HUES48 (cell line): ENCODE results near the gene RFX6.

Source experiments
- H3K27ac ChIP-seq: one replicate; pipeline ENCODE4 v1.7.0; 2013; ENCODE audit warnings: low read depth, low read length, inconsistent platforms
- H3K27me3 ChIP-seq: 2 replicates; pipeline ENCODE4 v1.6.1; 2013; ENCODE audit warnings: mild to moderate bottlenecking, low read length; ENCODE audit not compliant: control insufficient read depth, insufficient read depth
- H3K36me3 ChIP-seq: 2 replicates; pipeline ENCODE4 v1.6.1; 2013; ENCODE audit warnings: low read length; ENCODE audit not compliant: control insufficient read depth, insufficient read depth
- H3K4me1 ChIP-seq: 2 replicates; pipeline ENCODE4 v1.6.1; 2013; ENCODE audit warnings: mild to moderate bottlenecking, low read length; ENCODE audit not compliant: control insufficient read depth, insufficient read depth
- H3K4me3 ChIP-seq: 2 replicates; pipeline ENCODE4 v1.5.1; 2013; ENCODE audit warnings: mild to moderate bottlenecking, low read depth, low read length
- H3K9ac ChIP-seq: 2 replicates; pipeline ENCODE4 v1.6.1; 2013; ENCODE audit warnings: mild to moderate bottlenecking, low read depth, low read length, moderate library complexity
- H3K9me3 ChIP-seq: 2 replicates; pipeline ENCODE4 v1.6.1; 2013; ENCODE audit warnings: low read length; ENCODE audit not compliant: control insufficient read depth, insufficient read depth

RFX6 gene

GRCh38 chr6:116859264-116859663, 17.8 kb upstream of the RFX6 start:
- Histone ChIP-seq H3K4me3 (no peak overlapping the region; the same call in 1 of the 2 replicates), H3K27me3 (no peaks in the 10 kb centered on the region), H3K36me3 (no peaks in the 10 kb centered on the region), H3K4me1 (no peaks in the 10 kb centered on the region), H3K9ac (no peak overlapping the region), H3K27ac (no peak overlapping the region), H3K9me3 (peaks cover 21% of the 10 kb centered on the region)

DNA sequence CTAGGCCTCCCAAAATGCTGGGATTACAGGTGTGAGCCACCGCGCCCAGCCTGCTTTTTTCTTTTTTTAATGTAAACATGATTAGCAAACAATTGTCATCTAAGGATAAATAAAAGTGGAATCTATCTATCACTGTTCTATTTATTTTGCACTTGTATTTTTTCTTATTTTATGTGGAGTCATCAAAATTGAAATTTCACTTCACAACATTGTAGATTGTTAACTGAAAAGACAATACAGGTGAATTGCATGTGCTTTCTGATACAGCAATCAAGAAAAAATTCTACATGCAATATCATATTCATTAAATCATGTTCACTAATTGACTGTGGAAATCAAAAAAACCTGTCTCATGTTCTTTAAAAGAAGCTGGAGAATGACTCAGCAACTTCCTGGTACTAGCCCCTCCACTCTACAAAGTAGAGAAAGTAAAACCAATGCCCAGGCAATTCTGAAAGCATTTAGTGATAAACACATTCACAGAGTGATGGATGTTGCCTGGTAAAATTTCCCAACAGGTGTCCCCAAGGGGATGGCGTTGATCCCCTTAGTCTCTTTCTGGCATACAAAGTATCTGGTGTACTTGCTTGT, 10.7 kb upstream of the RFX6 start:
- H3K4me1 ChIP-seq = peaks cover 10% of the 10 kb centered on the region
- H3K27ac ChIP-seq = no peak overlapping the region
- no peaks in the 10 kb centered on the region for H3K36me3 ChIP-seq
- H3K27me3 ChIP-seq = no peaks in the 10 kb centered on the region
- H3K4me3 ChIP-seq = no peak overlapping the region
- H3K9me3 ChIP-seq = no peaks in the 10 kb centered on the region
- no peak overlapping the region for H3K9ac ChIP-seq

DNA sequence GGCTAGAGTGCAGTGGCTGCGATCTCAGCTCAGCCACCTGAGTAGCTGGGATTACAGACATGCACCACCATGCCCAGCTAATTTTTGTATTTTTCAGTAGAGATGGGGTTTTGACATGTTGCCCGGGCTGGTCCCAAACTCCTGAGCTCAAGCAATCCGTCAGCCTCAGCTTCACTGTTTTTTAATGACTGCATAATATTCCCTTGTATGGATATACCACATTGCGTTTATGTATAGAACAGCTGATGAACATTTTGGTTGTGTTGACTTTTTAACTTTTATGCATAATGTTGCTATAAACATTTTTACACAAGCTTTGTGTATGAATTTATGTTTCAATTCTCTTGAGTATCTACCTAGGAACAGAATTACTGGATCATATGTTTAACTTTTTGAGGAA, 4.3 kb upstream of the RFX6 start:
- 0 out of 2 replicates have a peak, but pooled peaks cover 2% of the 10 kb centered on the region for H3K4me1 ChIP-seq
- no peak overlapping the region for H3K27ac ChIP-seq
- H3K9me3 ChIP-seq = no peaks in the 10 kb centered on the region
- H3K36me3 ChIP-seq = no peaks in the 10 kb centered on the region
- H3K9ac ChIP-seq = no peak overlapping the region
- H3K27me3 ChIP-seq = peaks cover 43% of the 10 kb centered on the region
- no peak overlapping the region for H3K4me3 ChIP-seq

- Histone ChIP-seq H3K36me3 (no peaks in the 10 kb centered on the region), H3K27ac (no peak overlapping the region), H3K9ac (no peak overlapping the region), H3K27me3 (peaks cover 62% of the 10 kb centered on the region), H3K4me1 (0 out of 2 replicates have a peak, but pooled peaks cover 2% of the 10 kb centered on the region), H3K9me3 (no peaks in the 10 kb centered on the region), H3K4me3 (peak overlapping the region; percentile 68)
These were observed 935 bp upstream of the RFX6 start for GRCh38 chr6:116876107-116876506.

DNA sequence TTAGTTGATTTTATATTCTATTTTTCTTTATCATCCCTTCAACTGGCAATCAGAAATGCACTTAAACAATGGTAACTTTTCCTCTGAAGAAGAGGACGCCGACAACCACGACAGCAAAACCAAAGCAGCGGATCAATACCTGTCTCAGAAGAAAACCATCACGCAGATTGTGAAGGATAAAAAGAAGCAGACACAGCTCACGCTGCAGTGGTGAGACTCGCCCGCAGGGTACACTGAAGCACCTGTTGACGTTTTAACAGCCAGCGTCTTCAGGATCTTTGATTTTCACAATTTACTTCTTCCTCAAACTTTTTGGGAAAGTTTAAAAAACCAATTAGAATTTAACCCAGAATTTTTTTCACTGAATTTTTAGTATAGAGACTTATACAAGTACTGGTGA, 701 bp downstream of the RFX6 start:
- Histone ChIP-seq H3K4me1 (0 out of 2 replicates have a peak, but pooled peaks cover 2% of the 10 kb centered on the region), H3K4me3 (peak overlapping the region; percentile 68), H3K9ac (no peak overlapping the region), H3K27ac (no peak overlapping the region), H3K36me3 (no peaks in the 10 kb centered on the region), H3K27me3 (peaks cover 62% of the 10 kb centered on the region), H3K9me3 (no peaks in the 10 kb centered on the region)

DNA sequence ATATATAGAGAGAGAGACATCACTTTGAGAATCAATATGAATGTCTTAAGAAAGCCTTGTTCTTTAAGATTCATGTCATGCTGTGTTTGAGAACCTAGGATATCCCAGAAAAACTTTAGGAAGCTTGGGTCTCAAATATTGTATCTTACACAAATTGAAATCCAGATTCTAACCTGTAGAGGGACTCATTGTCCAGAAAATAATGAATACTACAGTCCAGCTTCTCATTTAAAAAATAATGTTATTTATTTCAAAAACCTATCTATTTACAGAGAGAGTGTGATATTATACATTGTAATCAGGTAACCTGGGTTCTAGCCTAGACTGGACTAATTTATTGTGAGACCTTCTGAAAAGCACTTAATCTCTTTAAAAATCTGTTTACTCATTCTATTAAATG, 4.2 kb downstream of the RFX6 start:
- no peaks in the 10 kb centered on the region for H3K36me3 ChIP-seq
- H3K27ac ChIP-seq = no peak overlapping the region
- no peak overlapping the region for H3K9ac ChIP-seq
- H3K4me1 ChIP-seq = 0 out of 2 replicates have a peak, but pooled peaks cover 2% of the 10 kb centered on the region
- H3K27me3 ChIP-seq = peaks cover 33% of the 10 kb centered on the region
- H3K4me3 ChIP-seq = no peak overlapping the region
- H3K9me3 ChIP-seq = no peaks in the 10 kb centered on the region

GRCh38 chr6:116883005-116883404, 6.0 kb downstream of the RFX6 start:
- Histone ChIP-seq H3K4me3 (no peak overlapping the region), H3K9ac (no peak overlapping the region), H3K36me3 (no peaks in the 10 kb centered on the region), H3K4me1 (no peaks in the 10 kb centered on the region), H3K27ac (no peak overlapping the region), H3K27me3 (peaks cover 16% of the 10 kb centered on the region), H3K9me3 (no peaks in the 10 kb centered on the region)

- Histone ChIP-seq H3K4me1 (no peaks in the 10 kb centered on the region), H3K9me3 (no peaks in the 10 kb centered on the region), H3K36me3 (no peaks in the 10 kb centered on the region), H3K27ac (no peak overlapping the region), H3K27me3 (peaks cover under 1% of the 10 kb centered on the region; the same call in 1 of the 2 replicates), H3K9ac (no peak overlapping the region), H3K4me3 (no peak overlapping the region)
These were observed 7.5 kb downstream of the RFX6 start for GRCh38 chr6:116884530-116884929.

DNA sequence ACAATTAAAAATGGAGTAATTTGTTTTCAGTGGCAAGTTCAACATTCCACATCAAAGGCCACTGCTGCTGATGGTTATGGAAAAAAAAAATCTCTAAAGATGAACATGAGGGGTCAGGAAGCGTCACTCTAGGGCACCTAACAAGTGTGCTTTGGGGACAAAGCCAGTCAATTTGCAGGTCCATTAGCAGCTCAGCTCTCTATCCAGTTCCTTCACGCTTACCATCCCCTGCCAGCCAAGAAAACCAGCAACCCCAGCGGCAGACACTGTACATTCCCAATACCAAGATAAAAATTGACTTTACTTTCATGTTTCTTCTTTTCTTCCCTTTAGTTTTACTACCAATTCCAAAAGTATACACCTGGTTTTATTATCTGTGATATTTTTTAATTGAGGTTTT, 10.1 kb downstream of the RFX6 start:
- H3K9ac ChIP-seq = no peak overlapping the region
- H3K27ac ChIP-seq = no peak overlapping the region
- no peaks in the 10 kb centered on the region for H3K9me3 ChIP-seq
- no peak overlapping the region for H3K4me3 ChIP-seq
- H3K4me1 ChIP-seq = no peaks in the 10 kb centered on the region
- H3K27me3 ChIP-seq = no peaks in the 10 kb centered on the region
- no peaks in the 10 kb centered on the region for H3K36me3 ChIP-seq

DNA sequence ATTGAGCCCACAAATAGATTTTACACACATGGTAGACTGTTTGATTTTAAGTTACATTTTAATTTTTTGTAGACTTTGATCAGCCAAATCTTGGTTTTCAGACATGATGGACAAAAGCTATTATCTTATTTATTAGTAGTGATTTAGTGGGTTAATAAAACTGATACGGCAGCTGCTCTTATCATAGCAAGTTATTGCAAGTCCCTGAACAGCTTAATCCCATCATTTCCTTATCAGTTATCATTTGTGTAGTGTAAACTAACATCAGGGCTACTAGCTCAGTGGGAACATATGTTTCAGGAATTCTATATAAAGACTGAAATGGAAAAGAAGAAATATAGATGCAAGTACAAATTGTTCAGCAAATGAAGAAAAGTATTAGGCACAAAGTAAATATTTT, 10.9 kb downstream of the RFX6 start:
- H3K9me3 ChIP-seq = no peaks in the 10 kb centered on the region
- no peak overlapping the region for H3K27ac ChIP-seq
- H3K9ac ChIP-seq = no peak overlapping the region
- H3K36me3 ChIP-seq = no peaks in the 10 kb centered on the region
- no peaks in the 10 kb centered on the region for H3K27me3 ChIP-seq
- H3K4me1 ChIP-seq = no peaks in the 10 kb centered on the region
- H3K4me3 ChIP-seq = no peak overlapping the region

DNA sequence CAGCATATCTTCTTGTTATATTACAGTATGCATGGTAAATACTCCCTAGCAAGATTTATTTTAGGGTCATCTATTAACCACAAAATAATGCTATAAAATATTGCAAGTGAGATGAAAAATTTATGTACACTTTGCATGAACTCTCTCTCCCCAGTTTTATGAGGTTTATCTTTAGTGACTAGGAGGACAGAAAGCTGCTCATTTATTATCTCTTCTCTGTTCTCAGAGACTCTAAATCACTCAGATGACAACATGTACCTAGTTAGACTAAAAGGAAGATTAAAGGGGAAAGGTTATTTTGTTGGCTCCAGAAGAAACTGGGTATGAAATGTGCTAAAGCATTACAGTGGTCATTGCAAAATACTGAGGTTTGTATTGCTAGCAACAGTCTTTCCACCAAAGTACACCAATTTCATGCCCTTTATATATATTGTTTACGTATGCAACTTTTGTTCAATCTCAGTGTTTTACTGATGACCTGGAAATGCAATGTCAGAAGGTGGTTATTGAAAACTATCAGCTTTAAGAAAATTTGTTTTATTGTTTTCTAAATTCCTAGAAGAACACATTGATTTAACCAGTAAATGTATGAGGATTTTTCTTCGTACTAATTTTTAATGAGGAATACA, 11.8 kb downstream of the RFX6 start:
- Histone ChIP-seq H3K27me3 (no peaks in the 10 kb centered on the region), H3K9me3 (no peaks in the 10 kb centered on the region), H3K9ac (no peak overlapping the region)

More for the DNA sequence above, 11.8 kb downstream of the RFX6 start:
- Histone ChIP-seq H3K27ac (no peak overlapping the region), H3K4me1 (no peaks in the 10 kb centered on the region), H3K4me3 (no peak overlapping the region), H3K36me3 (no peaks in the 10 kb centered on the region)
